Pancreas (tissue), 10 donors: ENCODE measurements around the gene CDKN1C. TPM values are rescaled to one million over a fixed set of nuclear protein-coding genes. Genes with fewer than 3 reads are reported as not detected.

Source experiments
- ATAC-seq, 4 donors: fragments of 200-7000 bp; cut with Tn5 transposase; one replicate each; pipeline versions ENCODE4 v1.8.0 to v1.9.1; 2020; ENCODE audit warnings: mild to moderate bottlenecking in 4 of 4, moderate library complexity in 4 of 4
- DNase-seq, 6 donors: peaks; one replicate each; pipeline ENCODE4 v3.0.0-alpha.2; 2020
- FAIRE-seq: peaks from 2 replicates; lab custom pipeline; 2012; peaks lifted over from hg19 to GRCh38; lab: Jason Lieb, UNC
- H3K27ac ChIP-seq, 4 donors: fragments of 200-600 bp; sonication (generic); 1 replicate in 3 of 4; 2 replicates in 1 of 4; pipeline versions ENCODE4 v1.5.0 to v1.8.0; 2020
- H3K27me3 ChIP-seq, 4 donors: fragments of 200-600 bp; one replicate each; pipeline ENCODE4 v1.8.0; 2021
- H3K36me3 ChIP-seq, 3 donors: fragments of 200-600 bp; sonication (generic) in 1 of 3; one replicate each; pipeline versions ENCODE4 v1.5.0 to v1.8.0; 2020 to 2021
- H3K4me1 ChIP-seq, 3 donors: fragments of 200-600 bp; one replicate each; pipeline ENCODE4 v1.8.0; 2021
- H3K4me3 ChIP-seq, 4 donors: fragments of 200-600 bp; sonication (generic) in 2 of 4; one replicate each; pipeline versions ENCODE4 v1.5.0 to v1.8.0; 2020 to 2021
- H3K9me3 ChIP-seq, 4 donors: fragments of 200-600 bp; one replicate each; pipeline ENCODE4 v1.8.0; 2021
- CTCF ChIP-seq, 4 donors: fragments of 200-600 bp; sonication (generic) in 3 of 4; IDR thresholded peaks; one replicate each; pipeline versions ENCODE4 v1.5.0 to v1.8.0; 2021; ENCODE audit warnings: antibody characterized with exemption in 4 of 4
- WGBS, 2 donors: extraction: QIAGEN DNeasy Blood & Tissue Kit; methylation state at CpG; one replicate each; pipeline ENCODE4 v1.1.7; 2013; 5-methylcytosine and 5-hydroxymethylcytosine counted together
- intact Hi-C, 3 donors: fragments of 100-400 bp; cut with DNase I; formaldehyde crosslinking; loops; one replicate each; pipeline versions ENCODE4 v1.11.1 to v1.14.2; 2022
- polyA plus RNA-seq, 2 donors: library from polyadenylated mRNA; stranded (reverse); fragments of 200-250 nt; gene quantifications; one replicate each; pipeline ENCODE4 v1.2.3, GENCODE V29; 2013
- total RNA-seq, 6 donors: library from RNA; stranded (reverse); fragmentation: NEBNext Ultra II Directional in 4 of 6; extraction: Animal tissue kit (Norgen Biotek cat#: 25700) in 4 of 6; gene quantifications; one replicate each; pipeline versions ENCODE4 v1.2.1 to v1.2.4, GENCODE V29; 2021 to 2023
- donor health status: healthy with polysubstance abuse.
- donor health status: DM: no; HTN: no; CAD: no; lungs with moderate emphysema.
- donor health status: DM: no; HTN: no; CAD: no.
- donor health status: control.
- donor health status: control.
- donor health status: Bipolar disorder and iron deficiency.
- donor health status: DM: yes; HTN: yes; CAD: no.
- donor health status: DM: no; HTN: no; CAD: no.
- donor health status: DM: no; HTN: no; CAD: no.
- donor health status: DM: yes; HTN: yes; CAD: no.

The CDKN1C gene
- total and polyA plus RNA-seq, 8 donors, result 9.2 to 71.4 (median 20.0) TPM

GRCh38 chr11:2929950-2930703, 44.6 kb upstream of the CDKN1C start:
- no peaks in the 10 kb centered on the region for H3K27me3 ChIP-seq
- H3K4me1 ChIP-seq, result peaks cover 0 to 9% (median 6%) of the 10 kb centered on the region in 3 donors
- 5 to 6% methylated on average over 47 of the region's 47 CpGs for WGBS, 2 donors
- no peaks in the 10 kb centered on the region for H3K9me3 ChIP-seq
- TF ChIP-seq CTCF (IDR thresholded peaks at IDR 0.05), result no peak
- no peaks in the 10 kb centered on the region for H3K36me3 ChIP-seq
- peak overlapping the region in 3 of 4 donors; percentile 55 to 70 (median 68) for H3K27ac ChIP-seq
- DNase-seq (peak; percentile 43 to 78 (median 64)), FAIRE-seq (no peak), ATAC-seq (peak; percentile 20 to 37 (median 32))
- intact Hi-C loops, result no loop called here
- peak overlapping the region; percentile 8 to 71 (median 33) for H3K4me3 ChIP-seq

- 1 to 2% methylated on average over 34 to 48 of the region's 48 CpGs for WGBS, 2 donors
- no peaks in the 10 kb centered on the region for H3K9me3 ChIP-seq
- FAIRE-seq, result no peak
- intact Hi-C loops, result no loop called here
- peak overlapping the region in 3 of 4 donors; percentile 27 to 71 (median 53) for H3K4me3 ChIP-seq
- no peaks in the 10 kb centered on the region for H3K36me3 ChIP-seq
- H3K27me3 ChIP-seq, result no peaks in the 10 kb centered on the region
- peaks cover 0 to 9% (median 6%) of the 10 kb centered on the region in 3 donors for H3K4me1 ChIP-seq
- H3K27ac ChIP-seq, result peak overlapping the region in 2 of 4 donors; percentile 68 to 70
- no peak for TF ChIP-seq CTCF (IDR thresholded peaks at IDR 0.05)
- peak; percentile 40 to 67 (median 56) for ATAC-seq
- peak in 5 of 6 donors; percentile 35 to 84 (median 74) for DNase-seq
Observed at GRCh38 chr11:2929531-2929949, 44.0 kb upstream of the CDKN1C start.

GRCh38 chr11:2928605-2929530, 43.3 kb upstream of the CDKN1C start, which contains the start of gene PHLDA2:
TSS of gene PHLDA2 (minus strand) at chr11:2929420. CDS start at chr11:2929364, 56 bp downstream.
- Histone ChIP-seq H3K9me3 (no peaks in the 10 kb centered on the region), H3K4me1 (peaks cover 0 to 9% (median 6%) of the 10 kb centered on the region in 3 donors), H3K27ac (peak within 1 kb of the TSS in 3 of 4 donors; percentile 45 to 70 (median 68)), H3K4me3 (peak within 1 kb of the TSS; percentile 27 to 71 (median 52)), H3K27me3 (no peaks in the 10 kb centered on the region), H3K36me3 (no peaks in the 10 kb centered on the region)
- peak; percentile 42 to 48 (median 46) for ATAC-seq
- peak in 5 of 6 donors; percentile 66 to 84 (median 81) for DNase-seq
- WGBS, 2 donors, result 1 to 2% methylated on average over 74 to 109 of the region's 113 CpGs
- intact Hi-C loops, result no loop called here
- no peak for FAIRE-seq
- no peak for TF ChIP-seq CTCF (IDR thresholded peaks at IDR 0.05)

- no peak for TF ChIP-seq CTCF (IDR thresholded peaks at IDR 0.05)
- peak in 4 of 6 donors; percentile 25 to 60 (median 42) for DNase-seq
- no peaks in the 10 kb centered on the region for H3K36me3 ChIP-seq
- intact Hi-C loops, result no loop called here
- WGBS, 2 donors, result 55 to 58% methylated on average over 25 of the region's 25 CpGs
- H3K27ac ChIP-seq, result peak overlapping the region in 1 of 4 donors; percentile 64
- no peaks in the 10 kb centered on the region for H3K27me3 ChIP-seq
- H3K4me1 ChIP-seq, result peaks cover 0 to 9% (median 6%) of the 10 kb centered on the region in 3 donors
- no peaks in the 10 kb centered on the region for H3K9me3 ChIP-seq
- ATAC-seq, result no peak
- H3K4me3 ChIP-seq, result peak overlapping the region; percentile 27 to 71 (median 52)
- FAIRE-seq, result no peak
Observed at GRCh38 chr11:2927851-2928604, 42.5 kb upstream of the CDKN1C start.
